GM12892 (cell line): ENCODE results near the gene AS3MT.

Experiments
- DNase-seq: peaks from one replicate; pipeline ENCODE4 v3.0.0; 2011; ENCODE audit not compliant: insufficient read length
- FAIRE-seq: peaks from 2 replicates; lab custom pipeline; 2011; peaks lifted over from hg19 to GRCh38; lab: Jason Lieb, UNC
- POLR2A ChIP-seq: IDR thresholded peaks from 2 replicates; pipeline ENCODE4 v1.6.1; 2011; ENCODE audit warnings: low read depth, low read length, control low read depth
- POLR2AphosphoS5 ChIP-seq: IDR thresholded peaks from 2 replicates; pipeline ENCODE4 v1.6.1; 2011; ENCODE audit warnings: low read depth, low read length, control low read depth
- TAF1 ChIP-seq: IDR thresholded peaks from 2 replicates; pipeline ENCODE4 v1.6.1; 2011; ENCODE audit warnings: low read depth, mild to moderate bottlenecking, control low read depth, low read length, borderline replicate concordance

Gene AS3MT

DNA sequence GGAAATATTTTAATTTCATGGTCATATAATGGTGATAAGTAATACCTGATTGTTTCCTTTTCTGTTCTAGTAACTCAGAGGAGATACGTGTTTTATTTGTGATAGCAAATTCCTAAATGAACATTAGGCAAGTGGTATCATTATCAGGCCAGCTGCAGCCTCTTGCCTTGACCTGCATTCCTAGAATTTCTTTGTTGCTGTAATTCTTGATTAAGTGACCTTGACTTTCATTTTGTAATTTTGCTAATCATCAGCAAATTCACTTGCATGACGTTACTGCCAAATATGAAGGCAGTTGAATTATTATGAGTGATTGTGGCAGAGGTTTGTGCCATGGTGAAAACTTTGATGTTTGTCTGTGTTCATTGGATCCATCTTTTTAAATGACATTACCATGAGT, 5.6 kb upstream of the AS3MT start:
- DNase-seq: no peak
- TF ChIP-seq POLR2AphosphoS5 (no peak), POLR2A (no peak), TAF1 (no peak)
- no peak for FAIRE-seq

DNA sequence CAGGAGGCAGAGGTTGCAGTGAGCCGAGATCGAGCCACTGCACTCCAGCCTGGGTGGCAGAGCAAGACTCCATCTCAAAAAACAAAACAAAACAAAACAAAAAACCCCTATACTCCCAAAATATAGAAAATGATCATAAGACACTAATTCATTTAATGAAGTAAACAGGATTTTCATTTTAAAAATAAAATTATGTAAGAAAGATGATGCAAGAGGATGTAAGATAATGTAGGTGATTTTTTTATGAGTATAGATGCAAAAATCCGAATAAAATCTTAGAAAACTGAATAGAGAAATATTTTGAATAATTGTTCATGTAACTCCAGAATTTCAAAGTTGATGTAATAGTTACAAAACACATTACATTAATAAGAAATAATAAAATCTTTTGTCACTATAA, 3.6 kb upstream of the AS3MT start:
- TF ChIP-seq POLR2AphosphoS5 (no peak), POLR2A (no peak), TAF1 (no peak)
- FAIRE-seq: no peak
- no peak for DNase-seq

DNA sequence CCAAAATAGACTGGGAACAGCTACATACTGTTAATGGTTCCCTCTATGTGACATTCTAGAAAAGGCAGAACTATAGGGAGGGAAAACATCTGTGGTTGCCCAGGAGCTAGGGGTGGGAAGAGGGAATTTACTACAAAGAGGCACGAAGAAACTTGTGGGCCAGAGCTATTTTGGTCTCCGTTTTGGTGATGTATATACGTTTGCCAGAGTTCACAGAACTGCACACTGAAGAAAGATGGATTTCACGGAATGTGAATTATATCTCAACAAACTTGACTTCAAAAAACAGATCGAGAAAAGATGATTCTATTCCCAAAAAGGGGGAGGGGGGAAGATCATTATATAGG, 386 bp upstream of the AS3MT start:
- DNase-seq (no peak), FAIRE-seq (no peak)
- TF ChIP-seq POLR2A (no peak), TAF1 (no peak), POLR2AphosphoS5 (no peak)

DNA sequence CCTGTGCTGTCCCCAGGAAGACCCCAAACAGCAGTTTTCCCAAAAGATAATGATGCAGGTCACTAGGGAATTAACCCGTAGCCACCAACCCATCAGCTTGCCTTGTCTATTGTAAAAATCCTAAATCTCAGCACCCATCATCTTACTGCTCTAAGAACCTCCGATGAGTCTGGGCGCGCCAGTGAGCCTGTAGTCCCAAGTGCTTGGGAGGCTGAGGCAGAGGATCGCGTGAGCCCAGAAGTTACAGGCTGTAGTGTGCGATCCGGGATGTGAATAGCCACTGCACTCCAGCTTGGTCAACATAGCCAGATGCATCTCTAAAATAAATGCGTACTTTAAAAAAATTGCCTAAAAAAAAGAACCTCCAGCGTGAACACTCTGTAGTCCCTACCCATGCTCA, 951 bp downstream of the AS3MT start:
- TF ChIP-seq TAF1: no peak
- TF ChIP-seq POLR2AphosphoS5: no peak
- TF ChIP-seq POLR2A: no peak
- FAIRE-seq: no peak

GRCh38 chr10:102872163-102872562, 2.9 kb downstream of the AS3MT start:
- FAIRE-seq (no peak), DNase-seq (no peak)
- TF ChIP-seq POLR2A: no peak
- TF ChIP-seq POLR2AphosphoS5: no peak
- no peak for TF ChIP-seq TAF1

More for the DNA sequence above, 951 bp downstream of the AS3MT start:
- DNase-seq: no peak

DNA sequence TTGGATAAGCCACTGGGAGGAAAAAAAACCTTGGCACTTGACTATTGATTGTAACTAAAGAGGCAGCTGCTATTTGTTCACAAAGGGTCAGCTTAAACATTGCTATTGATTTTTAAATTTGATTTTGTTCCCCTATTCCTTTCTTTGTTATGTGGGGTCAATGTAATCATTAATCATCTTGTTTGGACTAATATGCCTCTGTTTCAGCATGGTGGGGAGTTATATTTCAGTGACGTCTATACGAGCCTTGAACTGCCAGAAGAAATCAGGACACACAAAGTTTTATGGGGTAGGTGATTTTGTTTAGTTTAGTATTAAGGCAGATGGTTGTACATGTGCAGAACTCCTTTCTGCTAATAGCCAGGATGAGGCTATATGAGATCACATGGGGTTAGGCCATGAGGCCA, 7.5 kb downstream of the AS3MT start:
- no peak for FAIRE-seq
- no peak for DNase-seq
- TF ChIP-seq TAF1: no peak
- TF ChIP-seq POLR2A: no peak
- TF ChIP-seq POLR2AphosphoS5: no peak

DNA sequence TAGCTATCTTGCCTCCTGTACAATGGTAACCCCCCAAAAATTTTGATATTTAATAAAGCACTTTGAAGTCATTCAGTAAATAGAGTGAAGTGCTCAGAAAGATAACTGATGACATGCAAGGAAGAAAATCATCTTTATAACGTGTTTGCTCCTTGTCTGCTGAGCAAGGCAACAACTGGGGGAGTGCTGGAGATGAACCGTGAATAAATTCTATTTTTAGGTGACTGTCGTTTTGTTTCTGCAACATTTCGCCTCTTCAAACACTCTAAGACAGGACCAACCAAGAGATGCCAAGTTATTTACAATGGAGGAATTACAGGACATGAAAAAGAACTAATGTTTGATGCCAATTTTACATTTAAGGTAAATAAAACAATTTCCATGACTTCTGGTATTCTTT, 9.4 kb downstream of the AS3MT start:
- DNase-seq (no peak), FAIRE-seq (no peak)
- TF ChIP-seq TAF1: no peak
- TF ChIP-seq POLR2A: no peak
- TF ChIP-seq POLR2AphosphoS5: no peak

DNA sequence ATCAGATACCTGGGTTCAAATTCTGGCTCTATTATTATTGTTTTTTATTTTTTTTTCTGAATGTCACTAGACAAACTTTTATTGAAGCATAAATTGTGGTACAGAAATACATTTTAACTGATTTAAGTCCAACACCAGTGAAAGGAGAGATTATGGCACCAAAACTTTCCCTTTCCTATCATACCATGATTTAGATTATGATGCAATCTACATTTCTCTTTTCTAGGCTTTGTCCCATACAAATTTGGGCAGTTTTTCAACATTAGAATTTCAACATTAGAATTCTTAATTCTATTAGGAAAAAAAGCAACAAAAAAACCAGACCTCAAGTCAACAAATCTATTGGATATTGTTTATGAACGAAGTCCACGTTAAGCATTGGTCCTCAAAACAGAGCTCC, 11.0 kb downstream of the AS3MT start:
- no peak for DNase-seq
- FAIRE-seq: no peak
- TF ChIP-seq POLR2A (no peak), TAF1 (no peak), POLR2AphosphoS5 (no peak)

DNA sequence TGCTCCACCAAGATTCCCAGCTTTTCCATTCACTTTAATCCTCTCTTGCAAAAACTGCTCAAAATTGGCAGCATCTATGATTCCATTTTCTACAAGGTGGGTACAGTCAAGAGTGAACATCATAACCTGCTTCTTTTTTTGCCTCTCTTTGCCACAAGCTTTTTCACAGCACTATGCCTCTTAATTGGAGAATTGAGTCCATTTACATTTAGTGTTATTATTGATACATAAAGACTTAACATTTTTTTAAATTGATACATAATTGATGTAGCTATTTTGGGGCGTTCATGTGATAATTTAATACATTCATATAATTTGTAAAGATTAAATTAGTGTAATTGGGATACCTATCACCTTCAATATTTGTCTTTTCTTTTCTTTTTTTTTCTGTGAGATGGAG, 18.8 kb downstream of the AS3MT start:
- TF ChIP-seq POLR2A: no peak
- no peak for TF ChIP-seq POLR2AphosphoS5
- TF ChIP-seq TAF1: no peak
- no peak for DNase-seq
- FAIRE-seq: no peak

DNA sequence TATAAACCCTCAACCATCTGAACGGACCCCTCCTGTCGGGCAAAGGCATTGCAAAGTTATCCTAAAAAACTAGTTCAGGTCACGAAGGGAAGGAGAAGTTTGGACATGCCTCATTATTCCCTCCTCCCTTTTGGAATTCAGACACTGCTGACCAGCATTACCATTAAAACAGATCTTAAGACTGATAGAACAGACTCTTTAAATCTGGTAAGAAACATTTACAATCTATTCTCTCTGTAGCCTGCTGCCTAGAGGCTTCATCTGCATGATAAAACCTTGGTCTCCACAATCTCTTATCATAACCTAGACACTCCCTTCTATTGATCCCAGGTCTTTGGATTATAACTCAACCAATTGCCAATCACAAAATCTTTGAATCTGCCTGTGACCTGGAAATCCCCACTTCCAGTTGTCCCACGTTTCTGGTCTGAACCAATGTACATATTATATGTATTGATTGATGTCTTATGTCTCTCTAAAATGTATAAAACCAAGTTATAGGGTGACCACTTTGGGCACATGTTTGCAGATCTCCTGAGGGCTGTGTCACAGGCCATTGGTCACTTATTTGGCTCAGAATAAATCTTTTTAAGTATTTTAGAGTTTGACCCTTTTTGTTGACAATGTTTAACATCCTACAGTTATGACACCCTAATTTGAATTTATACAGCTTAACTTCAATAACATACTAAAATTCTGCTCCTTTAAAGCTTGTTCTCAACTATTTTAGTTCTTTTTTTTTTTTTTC, 25.4 kb downstream of the AS3MT start:
- TF ChIP-seq POLR2AphosphoS5: no peak
- DNase-seq: no peak
- no peak for FAIRE-seq

DNA sequence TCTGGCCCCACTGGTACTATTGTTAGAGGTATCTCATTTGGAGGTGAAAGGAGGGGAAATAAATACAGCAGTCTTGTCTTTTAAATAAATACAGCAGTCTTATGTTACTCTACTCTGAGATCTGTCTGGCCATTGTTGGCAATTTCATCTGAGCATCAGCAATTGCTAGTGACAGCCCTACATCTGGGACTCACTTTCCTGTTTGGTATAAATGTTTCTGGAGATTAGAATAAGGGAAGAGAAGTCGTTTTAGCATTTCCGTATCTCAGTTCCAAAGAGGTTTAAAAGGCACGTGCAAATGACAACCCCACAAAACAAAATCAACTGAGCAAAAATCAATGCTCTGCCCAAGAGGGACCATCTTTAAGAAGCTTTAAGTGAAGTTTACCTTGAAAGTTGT, 30.7 kb downstream of the AS3MT start:
- DNase-seq (no peak), FAIRE-seq (no peak)
- TF ChIP-seq POLR2A: no peak
- TF ChIP-seq TAF1: no peak
- TF ChIP-seq POLR2AphosphoS5: no peak

GRCh38 chr10:102904346-102904745, 35.1 kb downstream of the AS3MT start:
- TF ChIP-seq TAF1 (no peak), POLR2A (no peak), POLR2AphosphoS5 (no peak)
- FAIRE-seq (no peak), DNase-seq (no peak)

DNA sequence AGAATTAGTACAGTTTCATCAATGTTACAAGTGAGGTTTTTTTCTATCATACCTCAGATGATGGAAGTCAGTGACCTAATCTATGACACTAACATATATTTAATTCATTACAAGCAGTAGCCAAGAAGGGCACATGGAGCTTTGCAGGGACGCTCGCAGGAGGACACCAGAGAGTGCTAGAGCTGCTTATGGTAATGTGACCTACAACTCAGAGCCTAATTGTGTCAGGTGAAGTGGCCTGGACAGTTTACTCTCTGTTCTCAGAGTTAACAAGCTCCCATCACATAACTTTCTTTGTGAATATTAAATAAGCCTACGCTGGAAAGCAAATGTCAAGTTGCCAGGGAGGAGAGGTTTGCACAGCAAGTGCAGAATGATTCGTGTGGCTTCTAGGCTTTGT, 37.2 kb downstream of the AS3MT start:
- DNase-seq (no peak), FAIRE-seq (no peak)
- TF ChIP-seq POLR2A (no peak), POLR2AphosphoS5 (no peak), TAF1 (no peak)

DNA sequence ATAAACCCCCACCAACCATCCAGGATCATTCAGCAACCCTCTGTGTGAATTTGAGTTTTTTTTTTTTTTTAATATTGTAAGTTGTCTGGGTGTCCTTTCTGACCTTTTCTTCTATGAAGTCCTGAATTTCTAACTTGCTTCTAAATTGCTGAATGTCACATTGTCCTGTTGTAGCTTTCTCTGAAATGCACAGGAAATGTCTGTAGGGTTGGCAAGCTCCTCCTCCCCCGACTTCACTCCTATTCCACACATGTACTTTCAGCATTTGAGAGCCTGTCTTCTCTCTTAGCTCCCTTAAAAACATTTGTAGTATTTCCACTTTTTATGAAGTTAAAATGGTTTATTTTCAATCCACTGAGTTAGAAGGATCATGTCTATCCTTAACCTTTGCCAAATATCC, 45.5 kb downstream of the AS3MT start:
- TF ChIP-seq POLR2AphosphoS5: no peak
- TF ChIP-seq POLR2A: no peak
- no peak for FAIRE-seq
- no peak for DNase-seq
